Thymus (tissue), 11 donors: Measurements from ENCODE around the gene GALNT2. TPM values are rescaled to one million over a fixed set of nuclear protein-coding genes. Genes with fewer than 3 reads are reported as not detected.

Source experiments
- DNase-seq, 9 donors: peaks; one replicate each; pipeline ENCODE4 v3.0.0-alpha.2; 2013; ENCODE audit warnings: low spot score in 9 of 9, low read depth in 6 of 9, missing footprints in 1 of 9
- H3K27ac ChIP-seq, 2 donors: one replicate each; pipeline ENCODE4 v1.5.1; 2013; ENCODE audit warnings: control low read depth in 1 of 2, low read depth in 1 of 2, low read length in 1 of 2, mild to moderate bottlenecking in 1 of 2, moderate library complexity in 1 of 2
- H3K27me3 ChIP-seq, 2 donors: one replicate each; pipeline ENCODE4 v1.5.1; 2013; ENCODE audit warnings: low read length in 1 of 2; ENCODE audit not compliant: control insufficient read depth in 2 of 2, insufficient read depth in 1 of 2
- H3K36me3 ChIP-seq, 2 donors: one replicate each; pipeline ENCODE4 v1.5.1; 2013; ENCODE audit warnings: low read length in 1 of 2, mild to moderate bottlenecking in 1 of 2, moderate library complexity in 1 of 2; ENCODE audit not compliant: control insufficient read depth in 2 of 2, insufficient read depth in 2 of 2
- H3K4me1 ChIP-seq, 2 donors: one replicate each; pipeline ENCODE4 v1.5.1; 2013; ENCODE audit warnings: low read length in 2 of 2; ENCODE audit not compliant: control insufficient read depth in 2 of 2, insufficient read depth in 2 of 2
- H3K4me3 ChIP-seq, 2 donors: one replicate each; pipeline ENCODE4 v1.5.1; 2013; ENCODE audit warnings: low read length in 2 of 2, control low read depth in 1 of 2, mild to moderate bottlenecking in 1 of 2
- H3K9me3 ChIP-seq, 2 donors: one replicate each; pipeline ENCODE4 v1.5.1; 2013; ENCODE audit warnings: low read length in 1 of 2, mild to moderate bottlenecking in 1 of 2; ENCODE audit not compliant: control insufficient read depth in 2 of 2, insufficient read depth in 1 of 2
- WGBS: extraction: QIAGEN DNeasy Blood & Tissue Kit; methylation state at CpG from one replicate; pipeline ENCODE4 v1.1.7; 2013; 5-methylcytosine and 5-hydroxymethylcytosine counted together
- polyA plus RNA-seq: library from polyadenylated mRNA; stranded (reverse); fragments of 200-250 nt; gene quantifications from one replicate; pipeline ENCODE4 v1.2.3, GENCODE V29; 2013
- total RNA-seq: library from RNA; stranded (reverse); fragments of 120-200 nt; gene quantifications from one replicate; pipeline ENCODE4 v1.2.4, GENCODE V29; 2013
- donor health status: healthy.

Gene GALNT2
- total and polyA plus RNA-seq, 2 donors = 33.9 to 42.5 TPM

- peaks cover 17 to 39% of the 10 kb centered on the region in 2 donors for H3K4me1 ChIP-seq
- DNase-seq = peak in 2 of 9 donors; percentile 23 to 56
- WGBS = under 1% methylated on average over 44 of the region's 44 CpGs
These were observed 407 bp downstream of the GALNT2 start for GRCh38 chr1:230067419-230067870.

DNA sequence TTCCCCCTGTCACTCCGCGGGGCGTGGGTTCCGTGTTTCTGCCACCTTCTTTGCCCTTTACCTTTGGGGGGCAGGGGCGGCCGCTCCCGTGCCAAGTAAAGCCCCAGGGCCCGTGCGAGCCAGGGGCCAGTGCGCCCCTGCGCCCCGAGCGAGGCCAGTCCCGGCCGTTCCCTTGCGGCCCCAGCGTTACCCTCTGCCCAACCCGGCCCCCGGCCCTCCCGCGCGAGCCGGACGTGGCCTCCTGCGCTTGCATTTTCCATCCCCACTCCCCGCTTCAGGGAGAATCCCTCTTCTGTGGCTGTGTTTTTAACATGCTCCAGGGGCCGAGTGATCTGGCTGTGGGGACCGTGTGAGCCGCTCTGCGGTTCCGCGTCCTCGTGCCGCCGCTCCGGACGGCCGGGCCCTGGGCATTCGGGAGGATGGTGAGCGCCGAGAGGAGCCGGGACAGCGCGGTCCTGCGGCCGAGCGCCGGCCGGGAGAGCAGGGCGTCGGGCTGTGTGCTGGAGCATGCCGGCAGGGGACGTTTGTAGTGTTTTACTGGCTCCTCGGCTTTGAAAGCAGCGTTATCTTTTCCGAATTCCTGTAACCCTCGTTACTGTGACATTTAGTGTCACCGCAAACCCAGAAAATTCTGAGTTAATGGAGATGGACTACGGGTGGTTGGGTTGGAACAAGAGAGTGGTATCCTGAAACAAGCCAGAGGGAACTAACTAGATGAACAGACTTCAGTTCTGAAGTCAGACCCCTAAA, 1.0 kb downstream of the GALNT2 start:
- WGBS = under 1% methylated on average over 59 of the region's 59 CpGs
- Histone ChIP-seq H3K4me3 (peak overlapping the region; percentile 86 to 88), H3K36me3 (peaks cover 0 to 7% of the 10 kb centered on the region in 2 donors), H3K27me3 (no peaks in the 10 kb centered on the region), H3K27ac (peak overlapping the region; percentile 63 to 85), H3K4me1 (peaks cover 21 to 45% of the 10 kb centered on the region in 2 donors), H3K9me3 (peaks cover 0 to 6% of the 10 kb centered on the region in 2 donors)
- peak in 2 of 9 donors; percentile 34 to 49 for DNase-seq

More at GRCh38 chr1:230067419-230067870, 407 bp downstream of the GALNT2 start:
- no peaks in the 10 kb centered on the region for H3K27me3 ChIP-seq
- peak overlapping the region; percentile 86 to 88 for H3K4me3 ChIP-seq
- H3K36me3 ChIP-seq = peaks cover 0 to 4% of the 10 kb centered on the region in 2 donors
- peaks cover 0 to 6% of the 10 kb centered on the region in 2 donors for H3K9me3 ChIP-seq
- H3K27ac ChIP-seq = peak overlapping the region; percentile 63 to 85

GRCh38 chr1:230068621-230068873, 1.5 kb downstream of the GALNT2 start:
- peak overlapping the region; percentile 86 to 88 for H3K4me3 ChIP-seq
- peak overlapping the region in 1 of 2 donors; percentile 63 for H3K27ac ChIP-seq
- peaks cover 0 to 7% of the 10 kb centered on the region in 2 donors for H3K36me3 ChIP-seq
- peaks cover 26 to 50% of the 10 kb centered on the region in 2 donors for H3K4me1 ChIP-seq
- H3K9me3 ChIP-seq = peaks cover 0 to 6% of the 10 kb centered on the region in 2 donors
- H3K27me3 ChIP-seq = no peaks in the 10 kb centered on the region
- WGBS = 10% methylated on average over 9 of the region's 9 CpGs
- DNase-seq = no peak

DNA sequence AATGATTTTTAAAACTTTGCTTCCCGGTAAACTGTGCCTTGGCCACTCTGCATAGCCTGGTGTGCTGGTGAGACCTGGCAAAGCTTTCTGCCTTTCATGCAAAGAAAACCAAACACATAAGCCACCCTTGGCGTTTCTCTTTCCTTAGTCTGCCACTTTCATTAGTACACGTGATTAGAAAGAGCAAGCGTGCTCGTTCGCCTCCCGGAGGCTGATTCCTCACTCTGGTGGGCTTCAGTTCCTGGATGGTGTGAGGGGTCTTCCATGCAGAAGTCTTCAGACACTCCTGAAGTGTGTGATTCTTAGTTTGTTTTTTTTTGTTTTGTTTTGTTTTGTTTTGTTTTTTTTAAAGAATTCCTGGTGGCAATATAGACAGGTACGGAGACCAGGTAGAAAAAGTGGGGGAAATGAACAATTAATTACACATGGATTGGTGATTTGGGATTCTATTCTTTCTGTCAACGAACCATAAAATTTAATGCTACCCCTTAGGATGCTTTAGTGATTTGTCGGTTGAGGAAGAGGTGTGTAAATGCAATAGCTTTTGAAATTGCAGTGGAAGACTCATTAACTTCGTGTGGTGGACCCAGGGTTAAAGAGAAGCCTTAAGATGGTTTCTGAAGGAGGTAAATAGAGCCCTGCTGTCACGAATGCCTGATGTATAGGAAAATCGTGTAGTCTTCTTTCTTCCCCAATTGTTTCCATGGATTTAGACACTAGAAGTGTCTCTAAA, 2.1 kb downstream of the GALNT2 start:
- peaks cover 0 to 7% of the 10 kb centered on the region in 2 donors for H3K36me3 ChIP-seq
- H3K9me3 ChIP-seq = peaks cover 0 to 6% of the 10 kb centered on the region in 2 donors
- peaks cover 32 to 56% of the 10 kb centered on the region in 2 donors for H3K4me1 ChIP-seq
- no peaks in the 10 kb centered on the region for H3K27me3 ChIP-seq
- peak overlapping the region; percentile 86 to 88 for H3K4me3 ChIP-seq
- WGBS = 15% methylated on average over 13 of the region's 13 CpGs
- peak in 4 of 9 donors; percentile 29 to 71 (median 38) for DNase-seq
- peak overlapping the region in 1 of 2 donors; percentile 63 for H3K27ac ChIP-seq

DNA sequence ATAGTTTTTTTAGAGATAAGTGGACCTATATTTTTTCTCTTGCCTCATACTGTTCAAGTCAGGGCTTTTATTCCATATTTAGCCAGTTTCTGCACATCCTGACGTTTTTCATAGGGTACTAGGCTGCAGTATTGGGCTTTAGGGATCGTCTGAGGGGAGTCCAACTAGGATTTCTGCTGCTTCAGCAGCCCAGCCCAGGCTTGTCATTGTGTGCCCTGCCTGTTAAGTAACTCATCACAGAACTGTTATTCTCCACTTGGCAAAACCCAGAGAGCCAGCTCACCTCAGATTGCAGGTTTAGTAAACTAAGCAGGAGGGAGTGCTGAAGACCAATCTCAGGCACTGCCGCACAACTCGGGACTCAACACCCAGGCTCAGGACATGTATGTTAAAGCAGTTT, 2.8 kb downstream of the GALNT2 start:
- Histone ChIP-seq H3K9me3 (no peaks in the 10 kb centered on the region), H3K27ac (peak overlapping the region in 1 of 2 donors; percentile 61), H3K36me3 (peaks cover 0 to 13% of the 10 kb centered on the region in 2 donors), H3K27me3 (no peaks in the 10 kb centered on the region), H3K4me3 (peak overlapping the region; percentile 11 to 86), H3K4me1 (peaks cover 38 to 63% of the 10 kb centered on the region in 2 donors)
- peak in 1 of 9 donors; percentile 32 for DNase-seq
- 26% methylated on average over 4 of the region's 4 CpGs for WGBS

DNA sequence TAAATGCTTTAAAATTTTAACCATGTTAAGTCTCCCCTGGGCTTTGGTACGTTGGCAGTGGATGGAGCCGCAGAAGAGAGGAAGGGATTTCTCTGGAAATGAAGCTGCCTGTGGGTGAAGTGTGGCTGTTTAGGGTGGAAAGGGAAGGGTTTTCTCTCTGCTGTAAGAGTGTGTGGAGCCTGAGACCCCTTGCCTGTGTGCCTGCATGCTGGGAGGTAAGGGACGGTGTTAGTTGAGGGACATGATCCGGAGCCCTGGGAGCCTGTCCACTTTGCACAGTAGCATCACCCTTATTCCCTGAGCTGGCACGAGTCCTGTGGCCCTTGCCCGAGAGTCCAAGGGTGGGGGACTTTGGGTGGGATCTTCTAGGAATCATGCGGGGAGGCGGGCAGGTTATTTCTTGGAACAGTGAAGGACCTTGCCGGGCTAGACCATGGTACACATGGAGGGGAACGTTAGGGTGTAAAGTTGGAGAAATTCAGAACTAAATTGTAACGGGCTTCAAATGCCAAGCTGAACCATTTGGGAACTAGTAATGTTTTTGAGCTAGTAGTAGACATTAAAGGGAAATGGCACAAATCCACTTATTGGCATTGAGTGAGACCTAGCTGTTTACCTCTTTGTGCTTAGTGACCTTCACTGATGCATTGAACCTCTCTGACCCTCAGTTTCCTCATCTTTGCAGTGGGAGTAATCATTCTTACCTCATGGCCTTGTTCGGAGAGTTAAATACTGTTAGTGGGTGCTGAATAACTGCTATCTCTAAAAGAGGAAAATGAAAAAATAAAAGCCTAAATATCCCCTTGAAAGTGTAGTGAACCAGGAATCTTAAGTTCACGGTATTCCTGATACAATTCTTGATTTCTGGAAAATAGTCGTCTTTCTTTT, 3.5 kb downstream of the GALNT2 start:
- H3K4me3 ChIP-seq = peak overlapping the region in 1 of 2 donors; percentile 86

DNA sequence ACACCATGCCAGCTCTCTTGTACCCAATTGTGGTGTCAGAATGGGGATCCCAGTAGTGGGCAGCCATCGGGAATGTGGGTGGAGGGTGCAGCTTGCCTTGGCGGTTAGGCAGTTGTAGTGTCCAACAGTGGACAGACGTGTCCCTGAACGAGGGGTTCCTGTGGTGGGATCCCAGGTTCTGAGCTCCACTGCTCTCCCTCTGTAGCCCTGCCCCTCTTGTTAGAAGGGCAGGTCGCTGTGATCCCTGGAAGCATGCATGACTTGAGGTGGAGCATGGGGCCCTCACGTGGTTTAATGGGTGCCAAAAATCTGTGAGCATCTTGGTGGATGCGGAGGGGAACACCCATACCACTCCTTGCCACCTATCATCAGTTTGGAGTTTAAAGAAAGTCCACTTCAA, 4.3 kb downstream of the GALNT2 start:
- Histone ChIP-seq H3K9me3 (no peaks in the 10 kb centered on the region), H3K27ac (no peak overlapping the region), H3K36me3 (peaks cover under 1 to 24% of the 10 kb centered on the region in 2 donors), H3K27me3 (no peaks in the 10 kb centered on the region), H3K4me1 (peaks cover 52 to 77% of the 10 kb centered on the region in 2 donors), H3K4me3 (no peak overlapping the region)
- WGBS = 66% methylated on average over 7 of the region's 7 CpGs
- no peak for DNase-seq

More for the DNA sequence above, 3.5 kb downstream of the GALNT2 start:
- Histone ChIP-seq H3K27me3 (no peaks in the 10 kb centered on the region), H3K9me3 (no peaks in the 10 kb centered on the region), H3K36me3 (peaks cover 0 to 16% of the 10 kb centered on the region in 2 donors), H3K27ac (peak overlapping the region in 1 of 2 donors; percentile 19), H3K4me1 (peaks cover 44 to 70% of the 10 kb centered on the region in 2 donors)
- WGBS = 79% methylated on average over 14 of the region's 14 CpGs
- no peak for DNase-seq

DNA sequence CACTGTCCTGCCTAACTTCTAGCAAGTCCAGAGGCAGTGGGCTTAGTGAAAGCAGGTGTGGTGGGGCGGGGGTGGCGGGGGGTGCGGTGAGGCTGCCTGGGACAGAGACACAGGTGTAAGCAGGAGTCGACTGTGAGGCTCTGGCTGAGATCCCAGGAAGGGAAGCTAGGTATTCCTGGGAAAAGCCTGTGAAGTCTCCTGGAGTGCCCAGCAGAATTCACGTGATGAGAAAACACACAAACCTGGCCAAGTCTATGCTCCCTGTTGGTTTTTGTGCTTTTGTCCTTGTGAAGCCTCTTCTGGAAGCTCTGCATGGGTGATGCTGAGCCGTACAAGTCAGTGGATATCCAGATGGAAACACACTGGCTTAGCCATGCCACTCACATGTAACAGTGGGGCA, 5.3 kb downstream of the GALNT2 start:
- Histone ChIP-seq H3K36me3 (peaks cover 4 to 33% of the 10 kb centered on the region in 2 donors), H3K27me3 (no peaks in the 10 kb centered on the region), H3K9me3 (no peaks in the 10 kb centered on the region), H3K4me3 (no peak overlapping the region), H3K4me1 (peaks cover 61 to 84% of the 10 kb centered on the region in 2 donors), H3K27ac (peak overlapping the region in 1 of 2 donors; percentile 61)
- DNase-seq = no peak
- WGBS = 64% methylated on average over 6 of the region's 6 CpGs
